NCI-H1694 treated with DMSO at 0.1 percent for 48 hours (cell line): ENCODE measurements around the gene SLC25A21.
"Not testable (repeated sequence)": the region's sequence is repeated elsewhere in the genome, so short reads cannot be mapped to it uniquely, and the experiment has no call there.

Experiments used
- DNase-seq: peaks from one replicate; lab custom pipeline; 2025; lab: John Stamatoyannopoulos, UW

The SLC25A21 gene

GRCh38 chr14:36941783-36942521 lies 230.5 kb downstream of the SLC25A21 start:
- DNase-seq = peak; percentile 63

DNA sequence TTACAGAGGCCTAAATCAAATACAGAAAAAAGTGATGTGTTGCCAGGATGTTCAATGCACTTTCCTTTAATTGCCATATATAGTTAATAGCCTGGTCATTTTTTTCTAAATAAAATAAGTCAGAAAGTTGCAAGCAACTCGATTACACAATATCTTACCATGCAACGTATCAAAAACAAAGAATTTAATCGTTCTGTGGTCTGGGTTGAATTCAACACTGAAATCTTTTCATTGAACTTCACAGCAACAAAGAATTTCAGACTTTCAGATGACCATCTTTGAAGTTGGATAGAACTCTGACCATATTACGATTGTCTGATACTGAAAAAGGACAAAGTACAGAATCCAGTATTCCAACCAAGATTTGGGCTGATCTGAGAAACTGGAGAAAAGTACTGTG lies 231.9 kb downstream of the SLC25A21 start:
- no peak for DNase-seq

- no peak for DNase-seq
Measured at GRCh38 chr14:36939265-36939664, 233.1 kb downstream of the SLC25A21 start.

- no peak for DNase-seq
Measured at GRCh38 chr14:36938678-36939077, 233.7 kb downstream of the SLC25A21 start.

DNA sequence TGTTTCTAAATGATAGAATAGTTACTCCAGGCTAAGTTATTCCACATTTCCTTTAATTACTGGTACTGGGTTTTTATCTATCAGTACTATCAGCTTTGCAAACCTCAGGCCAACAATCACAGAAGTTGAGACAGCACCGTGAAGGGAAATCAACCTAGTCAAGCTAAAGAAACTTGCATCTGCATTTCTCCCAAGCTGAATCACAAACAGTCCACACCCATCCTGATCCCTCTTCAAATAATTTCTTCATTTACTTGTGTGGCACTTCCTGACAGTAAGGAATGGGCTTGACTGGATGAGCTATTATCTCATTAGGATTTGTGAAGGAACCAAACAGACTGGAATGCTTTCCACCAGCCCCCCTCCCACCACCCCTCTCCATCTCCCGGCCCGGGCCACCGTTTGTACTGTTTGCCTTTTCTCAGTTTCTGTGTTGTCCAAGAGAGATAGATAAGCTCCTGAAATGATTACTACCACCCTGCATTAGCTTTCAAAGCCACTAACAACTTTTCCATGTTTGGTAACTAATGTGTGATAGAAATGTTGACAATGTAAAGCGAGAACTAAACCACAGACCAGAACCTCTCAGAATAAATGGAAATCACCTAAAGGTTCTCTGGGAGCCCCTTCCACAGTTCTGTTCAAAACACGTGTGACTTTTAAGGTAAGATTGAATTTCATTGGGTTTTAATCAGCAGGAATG lies 236.3 kb downstream of the SLC25A21 start:
- DNase-seq = no peak

- DNase-seq = no peak
Measured at GRCh38 chr14:36934304-36934703, 238.1 kb downstream of the SLC25A21 start.

GRCh38 chr14:36931791-36932190 lies 240.6 kb downstream of the SLC25A21 start:
- no peak for DNase-seq

DNA sequence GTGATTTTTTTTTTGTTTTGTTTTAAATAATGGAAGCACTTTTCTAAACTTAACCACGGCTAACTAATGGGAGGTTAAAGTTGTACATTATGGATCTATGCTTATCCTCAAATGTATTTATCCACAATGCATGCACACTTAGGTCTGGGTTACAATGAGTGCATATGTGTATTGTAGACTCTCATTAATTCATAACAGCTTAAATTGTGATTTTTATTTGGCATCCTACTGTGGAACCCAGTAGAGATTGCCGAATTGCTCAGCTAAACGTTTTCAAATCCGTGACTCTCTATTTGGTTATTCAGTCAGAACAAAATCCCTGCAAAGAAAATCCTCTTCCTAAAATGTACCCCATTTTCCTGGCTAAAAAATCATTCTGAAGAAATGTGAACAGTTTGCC lies 244.0 kb downstream of the SLC25A21 start:
- DNase-seq = no peak

- no peak for DNase-seq
Measured at GRCh38 chr14:36925094-36925493, 247.3 kb downstream of the SLC25A21 start.

DNA sequence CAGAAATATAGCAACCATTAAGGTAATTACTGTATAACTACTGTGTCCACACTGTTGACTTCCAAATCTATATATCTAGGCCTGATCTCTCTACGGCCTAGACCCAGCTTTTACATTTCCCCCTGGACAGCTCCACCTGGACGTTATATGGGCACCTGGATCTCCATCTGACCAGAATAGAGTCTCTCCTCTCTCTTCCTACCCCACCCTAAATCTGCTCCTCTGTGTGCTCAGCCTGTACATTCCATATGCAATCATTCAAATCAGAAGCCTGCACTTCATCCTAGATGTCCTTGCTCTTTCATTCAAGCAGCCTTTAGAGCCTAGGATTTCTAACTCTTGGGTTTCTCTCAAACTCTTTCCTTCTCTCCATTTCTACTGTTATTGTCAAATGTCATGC lies 255.7 kb downstream of the SLC25A21 start:
- DNase-seq = no peak

DNA sequence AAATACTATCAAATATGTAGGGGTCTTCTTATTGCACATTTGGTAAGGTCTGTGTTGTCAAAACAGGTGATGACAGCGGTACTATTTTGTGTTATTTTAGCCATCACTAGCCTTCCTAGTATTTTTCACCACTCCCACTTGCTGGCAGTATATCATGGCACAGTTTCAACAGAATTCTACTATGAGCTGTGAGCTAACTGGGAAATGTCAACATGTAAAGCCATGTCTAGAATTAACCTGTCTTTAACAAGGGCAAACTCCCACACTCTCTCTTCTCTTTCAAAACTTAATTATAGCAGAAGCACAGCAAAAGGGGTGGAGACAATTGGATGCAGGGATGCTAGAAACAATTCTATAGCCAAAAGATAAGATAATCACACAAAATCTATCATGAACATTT lies 257.3 kb downstream of the SLC25A21 start:
- DNase-seq = peak; percentile 4

- no peak for DNase-seq
Measured at GRCh38 chr14:36910578-36910977, 261.8 kb downstream of the SLC25A21 start.

- no peak for DNase-seq
Measured at GRCh38 chr14:36905272-36905888, 267.0 kb downstream of the SLC25A21 start.

DNA sequence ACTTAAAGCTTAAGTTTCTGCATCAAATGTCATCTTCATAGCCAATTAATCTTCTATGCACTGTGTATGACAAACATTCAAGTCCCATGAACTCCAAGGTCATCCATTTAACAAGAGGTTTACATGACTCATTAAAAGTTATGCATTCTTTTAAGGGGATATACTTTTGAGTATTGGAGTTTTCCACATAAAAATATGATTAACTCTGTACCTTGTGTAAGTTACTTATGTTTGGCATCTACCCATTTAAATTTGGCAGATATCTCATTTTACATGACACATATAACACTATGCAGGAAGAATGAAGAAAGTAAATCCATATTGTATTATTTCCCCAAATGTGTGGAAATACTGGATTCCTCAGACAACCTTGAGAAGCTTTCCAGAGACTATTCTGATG lies 270.5 kb downstream of the SLC25A21 start:
- no peak for DNase-seq

DNA sequence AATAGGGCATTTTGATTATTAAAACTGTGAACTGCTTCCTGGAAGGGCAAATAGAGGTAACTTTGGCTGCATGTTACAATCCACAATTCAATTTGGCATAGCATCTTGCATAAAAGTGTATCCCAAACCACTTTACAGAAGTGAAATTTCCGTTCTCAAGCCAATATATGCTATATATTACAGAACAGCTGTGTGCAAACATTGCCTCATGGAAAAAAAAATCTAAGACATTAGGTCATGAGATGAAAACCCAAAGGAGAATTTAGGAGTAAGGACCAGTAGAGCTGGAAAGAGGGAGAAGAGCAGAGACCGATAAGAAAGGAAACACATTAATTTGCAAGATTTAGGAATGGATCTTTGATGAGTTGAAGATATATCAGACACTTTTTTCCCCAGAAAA lies 271.6 kb downstream of the SLC25A21 start:
- no peak for DNase-seq

GRCh38 chr14:36896300-36896699 lies 276.1 kb downstream of the SLC25A21 start:
- not testable (repeated sequence) for DNase-seq

GRCh38 chr14:36884049-36884448 lies 288.4 kb downstream of the SLC25A21 start:
- DNase-seq = no peak

- no peak for DNase-seq
Measured at GRCh38 chr14:36880276-36880675, 292.1 kb downstream of the SLC25A21 start.

DNA sequence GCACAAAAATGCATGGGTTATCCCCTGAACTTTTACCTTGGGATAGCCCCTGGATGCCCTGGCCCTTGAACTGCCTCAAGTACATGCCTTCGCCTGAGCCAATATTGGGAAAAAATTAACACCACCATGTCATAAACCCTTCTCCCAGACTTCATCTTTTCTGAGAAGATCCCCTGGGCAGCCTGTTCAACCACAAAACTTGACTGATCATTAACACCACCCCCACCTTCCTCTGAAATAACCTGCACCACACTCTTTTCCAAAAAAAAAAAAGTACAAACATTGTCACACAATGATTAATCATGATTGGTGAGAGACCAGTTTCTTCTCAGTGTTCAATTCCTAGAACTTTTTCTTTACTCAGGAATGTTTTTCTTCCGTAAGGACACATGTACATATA lies 292.8 kb downstream of the SLC25A21 start:
- DNase-seq = no peak

GRCh38 chr14:36874396-36875138 lies 297.8 kb downstream of the SLC25A21 start:
- DNase-seq = no peak

DNA sequence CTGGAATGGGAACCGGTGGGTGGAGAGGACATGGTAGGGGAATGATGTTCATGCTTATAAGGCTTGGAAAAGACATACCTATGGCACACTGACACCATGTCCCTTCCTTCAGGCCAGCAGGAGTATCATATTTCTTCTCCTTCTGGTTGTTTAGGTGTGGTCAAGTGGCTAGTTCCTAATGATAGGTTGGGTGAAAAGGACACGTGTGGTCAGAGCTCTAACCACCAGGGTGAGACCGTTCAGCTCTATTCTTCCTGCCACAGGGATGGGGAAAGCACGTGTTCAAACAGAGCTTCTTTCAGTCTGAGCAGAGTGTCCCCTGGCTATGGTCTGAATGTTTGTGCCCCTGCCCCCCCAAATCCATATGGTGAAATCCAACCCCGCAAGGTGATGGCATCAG lies 301.6 kb downstream of the SLC25A21 start:
- no peak for DNase-seq

GRCh38 chr14:36869125-36869524 lies 303.3 kb downstream of the SLC25A21 start:
- no peak for DNase-seq

DNA sequence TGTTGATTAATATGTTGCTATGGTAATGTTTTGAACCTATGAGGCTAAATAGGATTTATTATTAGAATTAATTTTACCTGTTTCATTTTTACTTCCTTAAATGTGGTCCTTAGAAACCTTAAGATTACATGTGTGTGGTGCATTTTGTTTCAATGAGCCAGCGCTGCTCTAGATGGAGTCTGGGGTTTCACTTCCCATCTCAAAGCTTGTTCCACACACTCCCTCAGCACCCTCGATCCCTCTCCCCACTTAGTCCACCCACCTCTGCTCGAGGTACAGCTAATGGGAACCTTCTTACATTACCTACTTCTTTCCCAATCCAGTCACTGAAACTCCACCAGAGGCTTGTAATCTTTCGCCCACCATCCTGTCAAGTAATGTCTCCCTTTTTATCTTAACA lies 305.5 kb downstream of the SLC25A21 start:
- no peak for DNase-seq
